HepG2 (cell line): ENCODE data around the gene CNNM4. TPM values are rescaled to one million over a fixed set of nuclear protein-coding genes. Genes with fewer than 3 reads are reported as not detected.

Source experiments
- ATAC-seq: fragments of 200-7000 bp; cut with Tn5 transposase; 3 replicates; pipeline ENCODE4 v1.9.1; 2020; ENCODE audit warnings: mild to moderate bottlenecking, moderate library complexity
- BruUV-seq: library from RNA; stranded (reverse); fragments of 400-500 nt; replicated peaks from 2 replicates; lab custom pipeline; 2021; lab: Mats Ljungman, UMichigan
- CTCF ChIA-PET: fragments of 300-600 bp; formaldehyde crosslinking; extraction: SDS; loops from one replicate; lab custom pipeline; 2021; ENCODE audit warnings: low total read pairs, inconsistent platforms, low intra/inter-chr PET ratio; lab: Yijun Ruan, JAX
- POLR2A ChIA-PET: fragments of 350-600 bp; sonication (Branson Sonifier 250); formaldehyde crosslinking; loops from one replicate; lab custom pipeline; 2020; ENCODE audit warnings: antibody characterized with exemption, inconsistent platforms; lab: Yijun Ruan, JAX
- DNase-seq: peaks from one replicate; pipeline ENCODE4 v3.0.0-alpha.2; 2015; ENCODE audit warnings: low spot score
- FAIRE-seq: peaks from 3 replicates; lab custom pipeline; 2011; peaks lifted over from hg19 to GRCh38; lab: Jason Lieb, UNC
- H2AFZ ChIP-seq: one replicate; pipeline ENCODE4 v1.6.1; 2011; ENCODE audit warnings: low read length, inconsistent platforms
- H3K27ac ChIP-seq: fragments of 300-600 bp; 3 replicates; pipeline ENCODE4 v1.8.0; 2011; ENCODE audit warnings: mixed run types, mild to moderate bottlenecking, mixed read lengths, low read length, inconsistent platforms; ENCODE audit not compliant: insufficient read depth; ENCODE audit errors: extremely low read length
- H3K27me3 ChIP-seq, 2 experiments: fragments of 200-600 bp in 1 of 2; 2 replicates in 1 of 2; 3 replicates in 1 of 2; pipeline versions ENCODE4 v1.6.0 to v1.8.0; 2011; ENCODE audit warnings: low read length in 2 of 2, mild to moderate bottlenecking in 2 of 2, moderate library complexity in 2 of 2, inconsistent platforms in 1 of 2; ENCODE audit not compliant: insufficient read depth in 2 of 2, control insufficient read depth in 1 of 2
- H3K36me3 ChIP-seq, 2 experiments: fragments of 200-600 bp in 1 of 2; replicated peaks in 1 of 2; 2 replicates in 1 of 2; 3 replicates in 1 of 2; pipeline versions ENCODE4 v1.5.1 to v1.8.0; 2011; ENCODE audit warnings: low read length in 2 of 2, inconsistent platforms in 1 of 2; ENCODE audit not compliant: insufficient read depth in 2 of 2, control insufficient read depth in 1 of 2
- H3K4me1 ChIP-seq: 2 replicates; pipeline ENCODE4 v1.5.1; 2012; ENCODE audit warnings: low read length, inconsistent platforms; ENCODE audit not compliant: insufficient read depth
- H3K4me2 ChIP-seq: 2 replicates; pipeline ENCODE4 v1.6.0; 2011; ENCODE audit warnings: low read depth, low read length, inconsistent platforms
- H3K4me3 ChIP-seq, 3 experiments: fragments of 200-600 bp in 1 of 3; sonication (generic), shearing (Covaris generic) in 1 of 3; replicated peaks in 1 of 3; 2 replicates each; pipeline ENCODE4 v1.5.1; 2011 to 2016; ENCODE audit warnings: low read length in 3 of 3, inconsistent platforms in 2 of 3, low read depth in 2 of 3, mild to moderate bottlenecking in 2 of 3, control low read depth in 1 of 3, mixed read lengths in 1 of 3; ENCODE audit not compliant: insufficient read depth in 1 of 3
- H3K79me2 ChIP-seq: one replicate; pipeline ENCODE4 v1.6.1; 2011; ENCODE audit warnings: low read length, inconsistent platforms; ENCODE audit not compliant: insufficient read depth
- H3K9ac ChIP-seq: 2 replicates; pipeline ENCODE4 v1.6.0; 2011; ENCODE audit warnings: mild to moderate bottlenecking, low read depth, low read length, inconsistent platforms; ENCODE audit not compliant: insufficient read depth
- H3K9me3 ChIP-seq: 2 replicates; pipeline ENCODE4 v1.5.1; 2012; ENCODE audit warnings: mild to moderate bottlenecking, low read length
- H4K20me1 ChIP-seq: 2 replicates; pipeline ENCODE4 v1.6.0; 2011; ENCODE audit warnings: inconsistent platforms, mild to moderate bottlenecking, low read length, moderate library complexity; ENCODE audit not compliant: insufficient read depth
- ATAD3A ChIP-seq: sonication (generic); formaldehyde crosslinking; IDR thresholded peaks from 2 replicates; pipeline ENCODE4 v1.4.0; 2020; ENCODE audit warnings: missing genetic modification reagents
- ATF2 ChIP-seq: sonication (generic); formaldehyde crosslinking; IDR thresholded peaks from 2 replicates; pipeline ENCODE4 v1.4.0; 2020; ENCODE audit warnings: missing genetic modification reagents
- CREM ChIP-seq, 2 experiments: sonication (generic) in 1 of 2; formaldehyde crosslinking in 1 of 2; IDR thresholded peaks; 2 replicates each; pipeline versions ENCODE4 v1.4.0 to v1.6.1; 2016 to 2020; ENCODE audit warnings: antibody characterized with exemption in 1 of 2, mild to moderate bottlenecking in 1 of 2, missing genetic modification reagents in 1 of 2
- GLMP ChIP-seq: sonication (generic); formaldehyde crosslinking; IDR thresholded peaks from 2 replicates; pipeline ENCODE4 v1.9.0; 2021; ENCODE audit warnings: missing genetic modification reagents, mild to moderate bottlenecking, borderline replicate concordance
- HBP1 ChIP-seq: IDR thresholded peaks from 2 replicates; pipeline ENCODE4 v1.6.1; 2016; ENCODE audit warnings: low read depth, control low read depth
- MTERF4 ChIP-seq: sonication (generic); formaldehyde crosslinking; IDR thresholded peaks from 2 replicates; pipeline ENCODE4 v1.8.0; 2023; ENCODE audit warnings: mild to moderate bottlenecking, missing genetic modification reagents
- ZBTB44 ChIP-seq: sonication (generic); formaldehyde crosslinking; IDR thresholded peaks from 2 replicates; pipeline ENCODE4 v1.4.0; 2020; ENCODE audit warnings: missing genetic modification reagents
- ZNF260 ChIP-seq: sonication (generic); formaldehyde crosslinking; IDR thresholded peaks from 2 replicates; pipeline ENCODE4 v1.4.0; 2020; ENCODE audit warnings: missing genetic modification reagents, low read depth, mild to moderate bottlenecking, borderline replicate concordance
- ZNF460 ChIP-seq: sonication (generic); formaldehyde crosslinking; IDR thresholded peaks from 2 replicates; pipeline ENCODE4 v1.5.1; 2020; ENCODE audit warnings: missing genetic modification reagents, mild to moderate bottlenecking, borderline replicate concordance
- ZNF660 ChIP-seq: sonication (generic); formaldehyde crosslinking; IDR thresholded peaks from 2 replicates; pipeline ENCODE4 v1.5.1; 2020; ENCODE audit warnings: mild to moderate bottlenecking, low read depth, missing genetic modification reagents, borderline replicate concordance
- WGBS: methylation state at CpG from one replicate; pipeline ENCODE4 v1.1.6; 2017; ENCODE audit warnings: low lambda C conversion rate; 5-methylcytosine and 5-hydroxymethylcytosine counted together
- in situ Hi-C: cut with HindIII; loops from 2 replicates; pipeline ENCODE4 v1.10.0; 2017; ENCODE audit warnings: low pct_unique_long_range_greater_than_20kb; ENCODE audit not compliant: extremely low pct_ligation_motif_present
- intact Hi-C: fragments of 100-400 bp; cut with micrococcal nuclease; formaldehyde crosslinking; loops from one replicate; pipeline ENCODE4 v1.10.0; 2022; ENCODE audit not compliant: unreplicated experiment
- polyA plus RNA-seq, 8 experiments: library from polyadenylated mRNA; depleted of rRNA in 3 of 8; stranded (reverse) in 7 of 8; unstranded in 1 of 8; fragments of >200 nt; fragmentation: Illumina TruSeq in 4 of 8; extraction: Trizol in 4 of 8; gene quantifications; 2 replicates each; pipeline versions ENCODE4 v1.2.1 to v1.2.3, GENCODE V29; 2011 to 2016; ENCODE audit warnings: low read depth in 4 of 8, missing spikeins in 1 of 8, mixed read lengths in 1 of 8; ENCODE audit not compliant: insufficient read depth in 1 of 8
- total RNA-seq, 5 experiments: library from RNA; depleted of rRNA; stranded (reverse); fragments of >200 nt; fragmentation: Illumina TruSeq; extraction: Trizol; gene quantifications; 2 replicates each; pipeline ENCODE4 v1.2.3, GENCODE V29; 2016; ENCODE audit warnings: low read depth in 1 of 5

Gene CNNM4
- total and polyA plus RNA-seq, 2 of the 13 experiments (the other 11 are each of a cell fraction or from before 2014, with no cell fraction given): 5.9 to 8.4 TPM

- TF ChIP-seq HBP1 (CRISPR knock-in tag) (no peak), ZNF460 (CRISPR knock-in tag) (no peak), ZNF260 (CRISPR knock-in tag) (no peak), ZBTB44 (CRISPR knock-in tag) (no peak), ATF2 (no peak)
- TF ChIP-seq, all 625 proteins: peak for 0
Observed at GRCh38 chr2:96773922-96774321, 13.2 kb downstream of the CNNM4 start (continued).

- POLR2A ChIA-PET: no interaction called here
- intact Hi-C loops: no loop called here
- BruUV-seq: no TSS peak
- no peaks in the 10 kb centered on the region for H3K9me3 ChIP-seq
- CTCF ChIA-PET: no interaction called here
- TF ChIP-seq MTERF4 (CRISPR knock-in tag) (no peak), ZNF660 (CRISPR knock-in tag) (no peak), CREM (IDR thresholded peaks at IDR 0.05) (no peak), CREM (CRISPR knock-in tag; IDR thresholded peaks at IDR 0.05) (no peak), ATAD3A (no peak), GLMP (no peak)
- TF ChIP-seq, all 625 proteins: peak for 0
- H3K9ac ChIP-seq: no peak overlapping the region
- FAIRE-seq (no peak), ATAC-seq (no peak), DNase-seq (no peak)
- H3K36me3 ChIP-seq: no peaks in the 10 kb centered on the region
- H3K27me3 ChIP-seq: no peaks in the 10 kb centered on the region
- H3K4me2 ChIP-seq: no peak overlapping the region
- in situ Hi-C loops: no loop called here
- H3K4me3 ChIP-seq: no peak overlapping the region
- WGBS: 39% methylated on average over 1 of the region's 1 CpG
- H3K79me2 ChIP-seq: no peaks in the 10 kb centered on the region
- peaks cover 6% of the 10 kb centered on the region for H3K4me1 ChIP-seq
- H2AFZ ChIP-seq: no peak overlapping the region
- H4K20me1 ChIP-seq: no peaks in the 10 kb centered on the region
- H3K27ac ChIP-seq: no peak overlapping the region
Observed at GRCh38 chr2:96775160-96775559, 14.5 kb downstream of the CNNM4 start.
